Peyer's patch (tissue), 4 donors: ENCODE results near the gene HSDL2. TPM values are rescaled to one million over a fixed set of nuclear protein-coding genes. Genes with fewer than 3 reads are reported as not detected.
"Not testable (repeated sequence)": the region's sequence is repeated elsewhere in the genome, so short reads cannot be mapped to it uniquely, and the experiment has no call there.

Experiments
- DNase-seq, 3 donors: peaks; one replicate each; pipeline ENCODE4 v3.0.0-alpha.2; 2017 to 2019
- H3K27ac ChIP-seq, 4 donors: fragments of 200-600 bp; sonication (generic); one replicate each; pipeline ENCODE4 v1.5.1; 2016 to 2019
- H3K27me3 ChIP-seq, 2 donors: fragments of 200-600 bp; sonication (generic); one replicate each; pipeline ENCODE4 v1.5.1; 2019
- H3K36me3 ChIP-seq, 3 donors: fragments of 200-600 bp; sonication (generic); one replicate each; pipeline ENCODE4 v1.5.1; 2016 to 2019
- H3K4me1 ChIP-seq, 4 donors: fragments of 200-600 bp; sonication (generic); one replicate each; pipeline ENCODE4 v1.5.1; 2016 to 2019
- H3K4me3 ChIP-seq, 4 donors: fragments of 200-600 bp; sonication (generic); 1 replicate in 3 of 4; 2 replicates in 1 of 4; pipeline ENCODE4 v1.5.1; 2016 to 2019; ENCODE audit warnings: mild to moderate bottlenecking in 1 of 4
- H3K9me3 ChIP-seq, 4 donors: fragments of 200-600 bp; sonication (generic); one replicate each; pipeline ENCODE4 v1.5.1; 2016 to 2019; ENCODE audit warnings: mild to moderate bottlenecking in 1 of 4
- CTCF ChIP-seq, 6 experiments: fragments of 450-650 bp in 4 of 6; fragments of 200-600 bp in 2 of 6; sonication (generic) in 1 of 6; IDR thresholded peaks; one replicate each; pipeline ENCODE4 v1.5.1; 2017 to 2019; ENCODE audit warnings: antibody characterized with exemption in 6 of 6, mild to moderate bottlenecking in 3 of 6, moderate library complexity in 1 of 6
- POLR2A ChIP-seq, 2 donors: fragments of 450-650 bp; IDR thresholded peaks; one replicate each; pipeline ENCODE4 v1.5.1; 2017; ENCODE audit warnings: antibody characterized with exemption in 2 of 2, mild to moderate bottlenecking in 2 of 2, moderate library complexity in 2 of 2
- total RNA-seq, 4 donors: library from RNA; depleted of rRNA; stranded (reverse); fragments of >200 nt; gene quantifications; one replicate each; pipeline ENCODE4 v1.1.0, GENCODE V29; 2016

Gene HSDL2
- total RNA-seq, 4 donors from 2014 or later = 23.6 to 60.7 (median 39.9) TPM

- no peaks in the 10 kb centered on the region for H3K27me3 ChIP-seq
- no peaks in the 10 kb centered on the region for H3K9me3 ChIP-seq
- no peak overlapping the region for H3K27ac ChIP-seq
- no peak overlapping the region for H3K4me3 ChIP-seq
- peaks cover 0 to 1% (median 0%) of the 10 kb centered on the region in 4 donors for H3K4me1 ChIP-seq
- DNase-seq = no peak
- no peaks in the 10 kb centered on the region for H3K36me3 ChIP-seq
- no peak for TF ChIP-seq POLR2A (IDR thresholded peaks at IDR 0.05)
- no peak for TF ChIP-seq CTCF (IDR thresholded peaks at IDR 0.05)
Observed at GRCh38 chr9:112354081-112354743, 25.7 kb upstream of the HSDL2 start.

DNA sequence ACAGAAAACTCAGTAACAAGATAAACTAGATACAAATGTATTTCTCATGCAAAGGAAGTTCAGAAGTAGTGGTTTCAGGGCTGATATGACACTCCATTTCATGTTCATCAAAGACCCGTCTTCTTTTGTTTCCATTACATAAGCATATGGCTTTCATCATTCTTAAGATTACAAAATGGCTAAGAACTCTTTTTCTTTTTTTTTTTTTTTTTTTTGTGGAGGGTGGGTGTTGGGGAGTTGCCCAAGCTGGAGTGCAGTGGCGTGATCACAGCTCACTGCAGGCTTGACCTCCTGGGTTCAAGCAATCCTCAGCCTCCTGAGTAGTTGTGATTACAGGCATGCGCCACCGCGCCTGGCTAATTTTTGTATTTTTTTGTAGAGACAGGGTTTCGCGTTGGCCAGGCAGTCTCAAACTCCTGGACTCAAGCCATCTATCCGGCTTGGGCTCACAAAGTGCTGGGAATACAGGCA is 24.4 kb upstream of the HSDL2 start:
- Histone ChIP-seq H3K9me3 (no peaks in the 10 kb centered on the region), H3K4me3 (no peak overlapping the region), H3K27ac (no peak overlapping the region), H3K27me3 (no peaks in the 10 kb centered on the region), H3K36me3 (no peaks in the 10 kb centered on the region), H3K4me1 (no peaks in the 10 kb centered on the region)
- no peak for DNase-seq
- TF ChIP-seq CTCF (IDR thresholded peaks at IDR 0.05) (no peak), POLR2A (IDR thresholded peaks at IDR 0.05) (no peak)

DNA sequence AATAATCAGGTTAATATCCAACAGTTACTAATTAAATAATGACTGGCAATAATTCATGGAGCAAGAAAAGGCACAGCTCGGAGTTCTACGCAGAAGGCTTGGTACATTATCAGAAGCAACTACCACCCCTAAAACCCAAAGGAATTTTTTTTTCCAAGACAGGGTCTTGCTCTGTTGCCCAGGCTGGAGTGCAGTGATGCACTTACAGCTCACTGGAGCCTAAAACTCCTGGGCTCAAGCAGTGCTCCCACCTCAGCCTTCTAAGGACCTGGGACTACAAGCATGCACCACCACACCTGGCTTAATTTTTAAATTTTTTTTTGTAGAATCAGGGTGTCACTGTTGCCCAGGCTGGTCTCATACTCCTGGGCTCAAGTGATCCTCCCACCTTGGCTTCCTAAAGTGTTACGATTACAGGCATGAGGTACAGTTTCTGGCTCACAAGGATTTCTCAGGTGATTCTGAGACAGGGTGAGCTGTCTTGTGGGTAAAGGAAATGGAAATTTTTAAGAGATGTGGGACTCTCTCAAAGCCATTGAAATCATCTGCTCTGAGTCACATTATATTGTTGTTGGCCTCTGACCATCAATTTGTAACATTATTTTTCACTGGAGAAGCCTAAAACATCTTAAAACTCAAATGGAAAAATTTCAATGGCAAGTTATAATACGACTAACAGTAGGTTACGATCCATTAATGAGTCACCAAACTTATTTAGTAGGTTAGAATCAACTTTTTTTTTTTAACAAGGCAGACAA is 19.7 kb upstream of the HSDL2 start:
- Histone ChIP-seq H3K4me3 (no peak overlapping the region), H3K36me3 (no peaks in the 10 kb centered on the region), H3K27me3 (no peaks in the 10 kb centered on the region), H3K9me3 (no peaks in the 10 kb centered on the region), H3K4me1 (no peaks in the 10 kb centered on the region), H3K27ac (no peak overlapping the region)
- TF ChIP-seq CTCF (IDR thresholded peaks at IDR 0.05) (no peak), POLR2A (IDR thresholded peaks at IDR 0.05) (no peak)
- no peak for DNase-seq

DNA sequence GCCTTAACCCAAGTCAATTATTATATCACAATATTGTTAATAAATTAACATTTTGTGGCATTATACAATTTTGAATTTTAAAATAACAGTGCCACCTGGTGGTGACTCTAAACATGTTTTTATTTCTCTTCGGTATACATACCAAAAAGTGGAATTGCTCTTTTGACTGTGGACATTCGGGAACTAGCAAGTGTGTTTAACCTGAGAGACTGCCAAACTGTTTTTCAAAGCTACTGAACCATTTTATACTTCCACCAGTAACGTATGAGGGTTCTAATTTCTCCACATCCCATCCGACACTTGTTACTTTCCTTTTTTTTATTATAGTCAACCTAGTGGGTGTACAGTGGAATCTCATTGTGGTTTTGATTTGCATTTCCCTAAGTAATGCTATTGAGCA is 18.3 kb upstream of the HSDL2 start:
- H3K9me3 ChIP-seq = no peaks in the 10 kb centered on the region
- H3K27me3 ChIP-seq = no peaks in the 10 kb centered on the region
- H3K4me3 ChIP-seq = no peak overlapping the region
- H3K27ac ChIP-seq = no peak overlapping the region
- H3K4me1 ChIP-seq = no peaks in the 10 kb centered on the region
- H3K36me3 ChIP-seq = no peaks in the 10 kb centered on the region
- DNase-seq = no peak
- TF ChIP-seq POLR2A (IDR thresholded peaks at IDR 0.05) (no peak), CTCF (IDR thresholded peaks at IDR 0.05) (peak; percentile 55 to 75 (median 70))

DNA sequence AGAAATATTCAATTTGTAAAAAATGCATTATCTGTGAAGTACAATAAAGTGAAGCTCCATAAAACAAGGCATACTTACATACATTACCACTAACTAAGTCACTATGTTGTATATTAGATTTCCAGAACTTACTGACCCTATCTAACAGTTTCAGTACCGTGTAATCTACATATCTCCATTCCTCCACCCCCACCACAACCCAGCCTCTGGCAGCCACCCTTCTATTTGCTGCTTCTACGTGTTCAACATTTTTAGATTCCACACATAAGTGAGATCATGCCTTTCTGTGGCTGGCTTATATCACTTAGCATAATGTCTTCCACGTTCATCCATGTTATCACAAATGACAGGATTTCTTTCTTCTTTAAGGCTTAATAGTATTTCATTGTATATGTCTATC is 15.1 kb upstream of the HSDL2 start:
- no peak overlapping the region for H3K27ac ChIP-seq
- TF ChIP-seq POLR2A (IDR thresholded peaks at IDR 0.05) = no peak
- no peak for TF ChIP-seq CTCF (IDR thresholded peaks at IDR 0.05)
- no peaks in the 10 kb centered on the region for H3K4me1 ChIP-seq
- DNase-seq = no peak
- no peaks in the 10 kb centered on the region for H3K36me3 ChIP-seq
- no peaks in the 10 kb centered on the region for H3K9me3 ChIP-seq
- no peaks in the 10 kb centered on the region for H3K27me3 ChIP-seq
- no peak overlapping the region for H3K4me3 ChIP-seq

DNA sequence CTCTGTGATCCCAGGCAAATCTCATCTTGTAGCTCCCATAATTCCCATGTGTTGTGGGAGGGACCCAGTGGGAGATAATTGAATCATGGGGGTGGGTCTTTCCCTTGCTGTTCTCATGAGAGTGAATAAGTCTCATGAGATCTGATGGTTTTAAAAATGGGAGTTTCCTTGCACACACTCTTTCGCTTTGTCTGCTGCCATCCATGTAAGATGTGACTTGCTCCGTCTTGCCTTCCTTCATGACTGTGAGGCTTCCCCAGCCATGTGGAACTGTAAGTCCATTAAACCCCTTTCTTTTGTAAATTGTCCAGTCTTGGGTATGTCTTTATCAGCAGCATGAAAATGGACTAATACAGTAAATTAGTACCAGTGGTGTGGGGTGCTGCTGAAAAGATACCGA is 14.7 kb upstream of the HSDL2 start:
- not testable (repeated sequence) for H3K9me3 ChIP-seq, H3K36me3 ChIP-seq, H3K4me1 ChIP-seq, DNase-seq, H3K4me3 ChIP-seq, H3K27me3 ChIP-seq, H3K27ac ChIP-seq
